RKO (cell line): ENCODE data around the gene PIGV.

ENCODE experiments used
- DNase-seq: peaks from one replicate; pipeline ENCODE4 v3.0.0-alpha.2; 2016; ENCODE audit warnings: low spot score

The PIGV gene

DNA sequence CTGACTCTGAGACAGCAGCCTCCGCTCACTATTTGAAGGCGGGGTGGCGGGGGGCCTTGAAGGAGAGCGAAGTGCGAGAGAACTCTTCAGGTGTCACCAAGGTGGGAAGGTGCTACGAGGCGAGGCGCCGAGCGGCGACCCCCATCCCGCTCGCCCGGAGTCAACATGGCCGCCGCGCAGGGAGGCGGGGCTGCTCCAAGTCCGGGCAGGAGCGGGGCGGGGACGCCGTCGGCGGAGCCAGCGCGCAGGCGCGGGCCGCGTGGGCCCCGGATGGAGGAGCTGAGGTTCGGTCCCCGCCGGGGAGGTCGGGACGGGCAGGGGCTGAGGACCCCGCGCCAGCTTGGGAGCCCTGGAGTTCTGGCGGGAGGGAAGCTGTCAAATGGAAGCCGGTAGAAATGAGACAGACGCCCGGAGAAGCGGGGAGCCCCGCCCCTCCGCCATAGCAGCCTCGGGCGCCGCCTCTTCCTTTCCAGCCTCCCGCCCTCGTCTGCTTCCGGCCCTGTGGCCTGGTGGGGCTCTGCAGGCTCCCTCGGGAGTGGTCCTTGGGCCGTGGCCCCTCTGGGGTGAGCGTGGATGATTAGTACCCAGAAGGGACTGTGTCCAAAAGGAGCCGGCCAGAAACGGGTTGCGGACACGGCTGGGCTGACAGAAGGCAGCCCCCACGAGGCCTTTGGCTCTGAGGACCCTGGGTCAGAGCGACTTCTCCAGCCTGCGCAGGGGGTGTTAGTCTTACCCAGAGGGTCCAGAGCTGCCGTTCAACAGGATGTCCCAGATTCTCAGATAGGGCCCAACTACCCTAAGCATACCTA is at the start of gene PIGV:
Gene PIGV, plus strand, starts transcription at position 245 of the 809 bp plus-strand sequence. CDS start 2,866 bp downstream, outside the sequence.
- peak; percentile 84 for DNase-seq

DNA sequence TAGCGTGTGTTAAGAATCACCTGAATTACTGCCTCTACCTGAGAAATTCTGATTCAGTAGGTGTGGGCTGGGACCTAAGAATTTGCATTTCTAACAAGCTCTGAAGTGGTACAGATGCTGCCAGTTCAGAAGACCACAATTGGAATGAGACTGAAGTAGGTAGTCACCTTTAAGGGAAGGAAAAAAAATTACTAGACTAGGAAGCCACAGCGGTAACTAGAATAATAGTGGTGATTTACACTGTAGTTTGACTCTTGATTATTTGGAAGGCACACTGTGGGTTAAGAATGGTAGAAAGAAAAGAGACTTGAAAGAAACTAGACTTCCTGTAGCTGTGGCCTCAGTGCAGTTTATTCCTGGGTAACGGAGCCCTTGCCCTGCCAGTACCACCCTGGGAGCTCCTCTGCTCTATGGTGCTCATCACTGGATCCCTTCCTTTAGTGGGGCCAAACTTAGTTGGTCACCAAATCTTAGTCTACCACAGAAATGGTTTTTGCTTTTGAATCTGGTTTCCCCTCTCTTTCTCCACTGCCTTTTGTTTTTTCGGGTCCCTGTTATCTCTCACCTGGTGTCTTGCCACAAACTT is 48.3 kb upstream of the PIGV start:
- DNase-seq = no peak

DNA sequence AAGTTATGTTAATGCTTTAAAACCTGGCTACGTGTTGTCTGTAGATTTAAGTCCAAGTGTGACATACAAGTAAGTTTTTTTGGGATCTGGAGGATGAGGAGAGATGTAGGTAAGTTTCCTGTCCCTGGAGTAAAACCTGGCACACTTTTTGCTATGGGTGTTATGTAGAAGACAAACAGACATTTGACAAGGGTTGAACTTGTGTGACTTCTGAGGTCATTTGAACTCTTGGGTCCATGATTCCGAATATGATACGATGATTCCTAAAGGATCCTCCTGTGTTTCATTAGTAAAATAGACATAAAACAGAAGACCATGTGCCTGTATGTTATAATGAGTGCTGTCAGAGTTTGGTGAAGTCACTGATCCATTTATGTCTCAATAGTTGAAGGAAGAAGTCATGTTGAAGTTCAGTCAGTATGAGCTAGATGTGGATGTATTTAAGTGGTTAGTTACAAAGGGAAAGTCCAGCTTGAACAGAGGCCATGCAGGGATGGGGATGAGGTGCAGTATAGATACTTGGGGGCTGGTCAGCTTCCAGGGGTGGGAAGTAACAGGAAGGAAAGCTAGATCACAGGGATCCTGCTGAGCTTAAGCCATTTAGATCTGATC is 47.6 kb upstream of the PIGV start:
- DNase-seq = no peak

DNA sequence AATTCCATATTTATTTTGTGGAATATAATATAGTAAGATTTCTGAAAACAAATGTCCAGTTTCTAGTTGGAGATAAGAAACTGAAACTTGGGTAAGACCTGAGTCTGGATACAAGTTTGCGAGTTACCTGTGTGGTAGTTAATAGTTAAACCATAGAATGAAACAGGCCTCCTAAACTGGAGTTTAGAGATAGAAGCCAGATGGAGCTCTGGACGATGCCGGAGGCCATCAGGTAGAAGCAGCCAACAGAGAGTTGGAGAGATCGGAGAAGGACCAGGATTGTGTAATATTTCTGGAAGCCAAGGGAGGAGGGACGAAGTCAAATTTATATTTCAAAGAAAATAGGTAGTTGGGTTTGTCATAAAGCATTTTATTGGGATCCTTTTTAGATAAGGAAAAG is 46.8 kb upstream of the PIGV start:
- no peak for DNase-seq

DNA sequence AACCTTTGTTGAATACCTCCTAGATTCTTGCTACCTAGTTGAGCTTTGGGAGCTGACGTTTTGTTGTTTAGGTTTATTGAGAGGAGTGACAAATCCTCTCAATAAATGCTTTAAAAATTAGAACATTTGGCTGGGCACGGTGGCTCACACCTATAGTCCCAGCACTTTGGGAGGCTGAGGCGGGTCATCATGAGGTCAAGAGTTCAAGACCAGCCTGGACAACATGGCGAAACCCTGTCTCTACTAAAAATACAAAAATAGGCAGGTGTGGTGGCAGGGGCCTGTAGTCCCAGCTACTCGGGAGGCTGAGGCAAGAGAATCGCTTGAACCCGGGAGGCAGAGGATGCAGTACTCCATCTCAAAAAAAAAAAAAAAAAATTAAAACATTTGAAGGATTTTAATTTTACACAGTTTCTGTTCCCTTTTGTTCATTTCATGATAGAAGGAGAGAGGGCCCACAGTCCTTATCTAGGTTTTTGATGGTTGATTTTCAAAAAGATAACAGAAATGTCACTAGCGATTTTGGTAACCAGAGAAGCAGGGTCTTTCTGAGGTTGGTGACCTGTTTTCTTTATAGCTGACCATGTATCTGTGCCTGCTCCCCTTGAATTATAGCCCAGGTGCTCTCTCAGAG is 44.2 kb upstream of the PIGV start:
- no peak for DNase-seq

DNA sequence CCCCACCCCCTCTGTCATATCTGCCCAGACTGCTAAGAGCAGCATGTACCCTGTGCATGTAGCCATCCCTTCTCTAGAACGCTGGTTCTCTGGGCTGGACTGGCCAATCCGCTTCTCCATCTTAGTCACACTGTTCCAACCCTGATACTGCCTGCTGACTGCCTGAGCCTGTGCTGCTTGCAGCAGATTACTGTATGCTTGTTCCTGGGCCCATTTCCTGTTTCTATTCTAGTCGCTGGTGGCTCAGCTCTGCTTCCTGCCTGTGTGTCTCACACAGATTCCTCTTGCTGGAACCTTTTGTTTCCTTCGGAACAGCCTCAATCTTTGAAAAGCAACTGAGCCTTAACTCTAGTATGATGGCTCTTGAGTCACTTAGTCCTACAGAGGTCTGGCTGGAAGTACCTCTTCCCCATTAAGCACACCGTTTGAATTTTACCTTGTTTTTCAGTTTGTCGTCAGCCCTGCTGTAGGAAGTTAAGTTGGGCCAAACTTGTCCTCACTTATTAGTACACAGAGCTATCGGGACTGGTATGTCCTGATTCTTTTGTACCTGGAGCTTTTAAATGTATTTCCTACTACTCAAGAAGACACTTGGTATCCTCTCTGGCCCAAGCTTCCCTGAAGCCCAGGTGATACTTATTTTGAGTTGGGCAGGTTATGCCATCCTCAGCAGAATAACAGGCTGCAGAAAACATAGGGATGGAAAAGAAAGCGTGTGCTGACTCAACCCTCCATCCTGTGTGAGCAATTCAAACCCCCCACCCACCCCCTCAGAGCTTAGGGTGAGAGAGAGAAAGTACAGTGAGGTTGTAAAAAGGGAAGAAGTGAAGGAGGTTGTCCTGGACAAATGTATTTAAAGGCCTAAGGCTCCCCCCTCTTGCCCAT is 43.4 kb upstream of the PIGV start:
- peak; percentile 88 for DNase-seq

DNA sequence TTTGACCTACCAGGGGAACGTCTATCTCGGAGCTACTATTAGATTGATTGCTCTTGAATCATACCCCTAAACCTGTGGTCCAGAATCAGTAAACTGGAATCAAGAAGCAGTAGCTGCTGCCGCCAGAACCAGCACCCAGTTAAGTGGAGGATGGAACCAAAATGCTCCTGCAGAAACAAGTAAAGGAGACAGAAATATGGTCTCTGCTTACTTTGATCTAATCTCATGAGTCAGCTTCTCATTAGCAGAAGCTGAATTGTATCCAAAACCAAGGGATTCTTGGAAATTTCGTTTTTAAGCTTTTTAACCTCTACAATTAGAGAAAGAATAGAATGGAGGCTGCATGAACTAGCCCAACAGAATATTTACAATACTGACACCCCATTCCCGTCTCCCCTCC is 42.6 kb upstream of the PIGV start:
- no peak for DNase-seq

DNA sequence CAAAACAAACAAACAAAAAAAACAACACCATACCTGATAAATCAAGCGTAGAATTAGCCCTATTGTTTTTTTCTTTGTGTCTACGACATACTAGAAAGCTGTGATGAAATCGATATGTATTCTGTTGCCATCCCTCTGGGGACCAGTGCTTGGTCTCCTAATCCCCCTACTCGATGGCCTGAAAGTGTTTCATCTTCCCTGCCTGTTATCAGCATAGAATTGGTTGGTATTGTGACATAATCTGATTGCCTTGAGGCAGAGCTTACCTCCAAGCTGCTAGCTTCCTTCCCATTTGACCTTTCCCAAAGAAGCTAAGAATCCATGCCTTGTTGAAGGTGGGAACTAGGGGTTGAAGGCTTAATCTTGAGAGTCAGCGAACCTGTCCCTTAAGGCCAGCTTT is 40.7 kb upstream of the PIGV start:
- DNase-seq = no peak

DNA sequence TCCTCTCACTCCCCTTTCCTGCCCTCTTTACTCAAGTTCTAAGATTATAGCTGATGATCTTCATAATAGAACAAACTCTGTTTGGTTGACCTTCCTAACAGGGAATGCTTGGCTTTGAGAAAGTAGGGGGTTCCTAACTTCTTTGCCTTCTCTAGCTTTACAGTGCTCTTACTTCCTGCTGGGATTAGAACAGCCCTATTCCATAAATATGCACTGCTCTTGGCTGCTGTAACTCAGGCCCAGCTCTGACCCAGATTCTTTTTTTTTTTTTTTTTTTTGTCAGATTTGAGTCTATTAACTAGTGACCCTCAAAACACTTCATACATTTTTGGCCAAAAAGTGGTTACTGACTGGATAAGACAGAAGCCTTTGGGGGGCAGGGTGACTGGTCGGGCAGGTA is 39.4 kb upstream of the PIGV start:
- DNase-seq = no peak

DNA sequence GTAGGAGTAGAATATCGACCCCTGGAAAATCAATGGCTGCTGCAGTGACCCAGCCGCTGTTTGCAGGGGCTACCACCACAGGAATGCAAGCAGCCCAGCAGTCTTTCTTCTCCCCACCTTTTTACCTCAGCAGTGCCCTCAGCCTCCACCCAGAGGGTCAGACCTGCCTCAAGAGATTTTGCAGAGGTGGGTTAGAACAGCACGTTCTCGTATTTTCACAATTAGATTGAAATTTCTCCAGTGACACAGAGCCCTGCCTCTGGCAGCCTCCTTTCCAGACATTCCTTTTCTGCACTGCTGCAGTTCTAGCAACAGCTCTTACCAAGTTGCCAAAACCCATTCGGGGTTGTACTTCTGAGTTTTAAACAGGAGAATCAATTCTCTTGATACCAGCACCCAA is 38.3 kb upstream of the PIGV start:
- no peak for DNase-seq

DNA sequence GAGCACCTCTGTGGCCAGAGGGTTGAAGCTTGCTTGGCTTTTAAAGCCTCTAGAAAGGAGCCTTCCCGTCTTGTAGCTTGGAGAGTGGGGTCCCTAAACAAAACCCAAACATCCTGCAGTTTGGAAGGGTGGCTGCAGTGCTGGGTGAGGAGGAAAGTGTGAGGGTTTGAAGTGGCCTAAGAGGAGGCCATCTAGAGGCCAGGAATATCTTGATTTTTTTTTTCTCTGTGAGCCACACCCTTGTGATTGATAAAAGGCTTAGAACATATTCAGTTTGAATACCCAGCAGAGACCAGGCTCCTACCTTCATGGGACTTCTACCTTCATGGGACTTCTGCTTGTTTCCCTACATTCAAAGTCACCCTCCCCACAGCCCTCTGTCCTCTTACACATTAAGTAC is 37.3 kb upstream of the PIGV start:
- no peak for DNase-seq

DNA sequence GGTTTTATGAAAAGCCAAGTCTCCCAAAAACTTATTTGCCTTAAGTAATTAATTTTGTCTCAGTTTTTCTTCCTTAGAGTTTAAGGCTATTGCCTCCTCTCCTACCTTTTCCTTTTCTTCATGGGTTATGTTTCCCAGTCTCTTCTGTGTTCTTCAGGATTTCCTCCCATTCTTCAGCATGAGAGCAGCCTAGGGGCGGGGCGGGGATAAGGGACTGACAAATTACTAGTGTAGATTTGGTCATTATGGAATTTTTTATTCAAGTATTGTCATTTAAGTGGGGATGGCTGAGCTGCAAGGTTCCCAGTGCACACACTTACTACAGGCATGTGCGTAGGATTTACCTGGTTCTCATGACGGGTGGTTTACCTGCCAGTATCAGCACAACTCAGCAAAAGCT is 35.2 kb upstream of the PIGV start:
- no peak for DNase-seq

DNA sequence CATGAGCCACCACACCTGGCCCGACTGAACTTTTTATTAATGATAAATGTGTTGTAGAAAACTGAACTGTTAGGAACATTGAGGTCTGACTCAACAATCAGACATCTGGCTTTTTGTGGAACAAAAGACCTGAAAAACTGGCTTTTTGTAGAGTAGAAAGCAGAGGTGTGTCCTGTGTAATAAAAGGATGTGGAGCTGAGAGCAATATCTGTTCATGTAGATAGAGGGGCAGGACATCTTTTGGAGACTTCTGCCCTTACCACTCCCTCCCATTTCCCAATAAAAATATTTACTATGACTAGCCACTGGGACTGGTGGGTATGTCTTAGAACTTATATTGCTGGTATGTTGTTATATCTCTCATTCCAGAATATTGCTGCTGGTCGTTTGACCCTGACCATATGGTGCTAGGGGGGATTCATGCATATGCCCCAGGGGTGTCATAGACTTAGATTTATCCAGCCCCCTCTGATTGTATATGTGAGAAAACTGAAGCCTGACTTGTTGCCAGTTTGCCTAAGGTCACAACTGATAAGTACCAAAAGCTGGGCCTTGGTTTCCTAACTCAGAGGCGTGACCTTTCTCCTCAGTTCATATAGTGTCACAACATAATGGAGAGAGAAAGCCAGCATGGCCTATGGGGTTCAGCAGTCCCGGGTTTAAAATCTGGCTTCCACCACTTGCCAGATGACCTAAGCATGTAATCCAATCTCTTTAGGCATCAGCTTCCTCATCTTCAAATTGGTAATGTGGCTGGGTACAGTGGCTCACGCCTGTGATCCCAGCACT is 33.5 kb upstream of the PIGV start:
- DNase-seq = no peak

DNA sequence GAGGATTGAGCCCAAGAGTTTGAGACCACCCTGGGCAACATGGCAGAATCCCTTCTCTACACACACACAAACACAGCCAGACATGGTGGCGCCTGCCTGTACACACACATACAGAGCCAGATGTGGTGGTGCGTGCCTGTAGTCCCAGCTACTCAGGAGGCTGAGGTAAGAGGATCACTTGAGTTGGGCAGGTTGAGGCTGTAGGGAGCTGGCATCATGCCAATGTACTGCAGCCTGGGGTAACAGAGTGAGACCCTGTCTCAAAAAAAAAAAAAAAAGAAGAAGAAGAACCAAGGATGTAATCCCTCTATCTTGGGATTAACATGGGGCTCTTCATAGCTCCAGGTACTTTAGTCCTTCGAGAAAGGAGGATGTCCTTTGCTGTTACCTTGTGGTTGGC is 29.4 kb upstream of the PIGV start:
- no peak for DNase-seq

DNA sequence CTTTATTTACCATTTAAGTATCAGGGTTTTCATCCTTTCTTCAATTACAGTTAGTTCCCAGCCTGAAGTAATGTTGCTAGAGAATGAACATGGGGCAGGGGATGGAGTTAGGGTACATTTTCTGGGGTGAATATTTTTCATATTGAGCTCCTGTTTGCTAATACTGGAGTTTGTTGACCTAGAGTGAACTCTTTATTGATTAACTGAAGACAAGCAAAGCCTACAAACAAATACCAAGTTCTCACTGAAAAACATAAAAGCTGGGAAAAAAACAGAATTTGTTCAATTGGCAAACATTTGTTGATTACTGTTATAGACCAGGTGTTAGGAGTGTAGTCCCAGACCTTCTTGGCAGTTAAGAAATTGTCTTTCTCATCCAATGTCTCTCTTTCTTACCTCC is 28.2 kb upstream of the PIGV start:
- DNase-seq = no peak

DNA sequence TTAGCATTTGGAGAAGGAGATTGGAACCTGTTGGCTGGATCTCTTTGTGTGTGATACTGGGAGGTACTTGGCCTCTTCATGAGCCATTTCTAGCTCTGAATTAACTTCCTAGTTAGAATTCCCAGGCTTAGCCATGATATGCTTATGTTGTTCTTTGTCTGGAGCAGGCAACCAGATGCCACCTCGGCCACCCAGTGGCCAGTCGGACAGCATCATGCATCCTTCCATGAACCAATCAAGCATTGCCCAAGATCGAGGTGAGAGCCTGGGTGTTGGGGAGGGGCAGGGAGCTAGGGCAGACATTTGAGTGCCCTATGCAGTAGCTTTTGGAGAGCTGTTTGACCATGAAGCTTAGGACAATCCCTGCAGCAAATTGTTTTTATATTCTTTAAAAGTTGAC is 26.5 kb upstream of the PIGV start:
- peak; percentile 23 for DNase-seq

DNA sequence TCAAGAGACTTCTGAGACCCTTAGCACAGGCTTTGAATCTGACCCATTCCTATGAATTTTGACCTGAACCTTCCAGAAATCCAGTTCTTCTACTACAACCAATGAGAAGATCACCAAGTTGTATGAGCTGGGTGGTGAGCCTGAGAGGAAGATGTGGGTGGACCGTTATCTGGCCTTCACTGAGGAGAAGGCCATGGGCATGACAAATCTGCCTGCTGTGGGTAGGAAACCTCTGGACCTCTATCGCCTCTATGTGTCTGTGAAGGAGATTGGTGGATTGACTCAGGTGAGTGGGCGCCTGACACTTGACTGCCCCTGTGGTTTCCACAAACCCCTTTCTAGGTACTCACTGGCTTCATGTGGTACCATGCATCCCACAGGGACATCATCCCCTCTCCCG is 20.0 kb upstream of the PIGV start:
- DNase-seq = no peak

DNA sequence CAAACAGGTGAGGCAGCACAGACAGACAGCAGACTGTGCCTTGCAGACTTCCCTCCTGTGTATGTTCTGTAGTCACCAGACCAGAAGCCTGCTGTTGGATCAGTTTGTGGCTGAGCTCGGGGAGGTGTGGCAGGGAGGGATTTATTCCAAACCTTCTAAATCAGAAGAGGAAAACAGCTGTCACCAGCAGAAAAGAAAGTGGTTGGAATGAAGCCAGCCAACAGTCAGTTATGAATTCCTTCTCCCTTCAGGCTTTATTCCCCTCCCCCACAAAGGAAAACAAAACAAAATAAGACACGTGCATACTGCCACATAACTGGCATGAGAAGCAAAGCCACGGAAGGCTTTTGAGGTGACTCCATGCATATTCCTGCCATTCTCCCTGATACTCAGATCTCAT is 19.0 kb upstream of the PIGV start:
- DNase-seq = no peak

DNA sequence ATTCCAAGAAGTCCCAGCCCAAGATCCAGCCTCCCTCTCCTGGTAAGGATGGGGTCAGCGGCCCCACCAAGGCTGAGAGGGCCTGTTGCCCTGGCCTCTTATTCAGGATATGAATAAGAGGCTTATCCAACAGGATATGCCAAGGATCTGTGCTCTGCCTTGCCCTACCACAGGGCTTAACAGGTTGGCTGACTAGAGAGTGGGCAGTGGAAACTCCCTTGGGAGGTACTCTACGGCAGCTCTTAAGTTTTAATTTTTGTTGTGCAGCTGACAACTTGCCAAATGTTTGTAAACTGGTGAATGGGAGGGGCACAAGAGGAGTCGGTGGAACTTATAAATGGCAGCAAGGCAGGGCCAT is 16.5 kb upstream of the PIGV start:
- DNase-seq = no peak

DNA sequence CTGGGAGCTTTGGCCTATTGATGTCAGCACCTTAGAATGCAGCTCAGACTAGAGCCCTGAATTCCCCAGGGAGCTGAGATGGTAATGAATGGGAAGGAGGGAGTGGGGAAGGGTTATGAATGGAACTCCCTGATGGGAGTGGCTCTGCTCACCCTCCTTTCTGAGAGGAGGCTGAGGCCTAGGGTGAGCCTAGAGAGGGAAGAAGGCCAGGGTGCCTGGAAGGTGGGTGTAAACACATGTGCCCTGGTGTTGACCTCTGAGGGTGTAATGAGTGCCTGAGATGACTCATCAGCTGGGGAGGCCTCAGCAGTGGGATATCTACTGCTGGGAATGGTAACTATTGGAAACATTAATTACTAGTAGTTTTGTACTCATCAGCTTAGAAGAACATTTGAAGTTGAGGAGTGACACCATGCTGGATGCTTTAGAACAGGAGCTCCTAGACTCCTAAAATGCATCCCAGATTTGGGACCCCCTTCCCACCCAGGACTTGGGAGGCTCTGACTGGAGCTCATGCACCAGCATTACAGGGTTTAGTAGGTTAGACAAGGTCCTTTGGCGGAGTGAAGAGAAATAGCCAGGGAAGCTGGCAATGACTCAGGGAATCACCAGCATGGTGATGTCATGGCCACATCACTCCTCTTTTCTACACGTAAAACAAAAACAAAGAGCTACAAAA is 16.0 kb upstream of the PIGV start:
- peak; percentile 58 for DNase-seq

DNA sequence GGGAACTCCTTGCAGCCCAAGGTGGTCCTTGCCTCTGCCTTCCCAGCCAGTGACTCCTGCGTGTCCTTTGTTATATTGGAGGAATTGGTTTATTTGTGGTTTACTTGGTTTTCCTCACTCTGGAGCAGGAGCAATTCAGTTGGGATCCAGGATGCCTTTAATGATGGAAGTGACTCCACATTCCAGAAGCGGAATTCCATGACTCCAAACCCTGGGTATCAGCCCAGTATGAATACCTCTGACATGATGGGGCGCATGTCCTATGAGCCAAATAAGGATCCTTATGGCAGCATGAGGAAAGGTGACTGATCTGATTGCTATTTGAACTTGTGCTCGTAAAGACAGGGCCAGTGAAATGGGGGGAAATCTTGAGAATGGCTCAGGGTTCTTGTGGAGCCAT is 15.1 kb upstream of the PIGV start:
- DNase-seq = peak; percentile 80
